GM18517 (cell line): ENCODE data around the gene DLK1.

ENCODE experiments used
- ATAC-seq: cut with Tn5 transposase; IDR thresholded peaks from one replicate; pipeline ENCODE4 v1.9.1; 2021; ENCODE audit warnings: mild to moderate bottlenecking, moderate library complexity; ENCODE audit not compliant: unreplicated experiment

DLK1 gene

DNA sequence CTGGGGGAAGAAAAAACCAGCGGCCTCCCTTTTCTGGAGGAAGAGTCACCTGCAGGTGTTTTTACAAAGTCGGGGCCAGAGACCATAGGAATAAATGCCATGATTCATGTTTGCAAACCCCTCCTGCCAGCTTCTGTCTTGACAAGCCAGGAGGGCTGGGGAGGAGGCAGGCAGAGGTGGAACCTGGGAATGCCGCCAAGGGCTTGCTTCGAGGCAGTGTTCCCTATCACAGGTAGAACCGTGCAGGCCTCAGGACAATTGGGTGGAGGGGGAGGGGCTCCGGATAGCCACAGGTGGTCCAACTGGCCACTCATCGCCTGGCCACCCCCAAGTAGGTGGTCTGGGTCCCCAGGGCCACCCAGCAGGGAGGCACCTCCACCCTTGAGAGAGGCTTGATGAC is 14.2 kb upstream of the DLK1 start:
- ATAC-seq: no peak

DNA sequence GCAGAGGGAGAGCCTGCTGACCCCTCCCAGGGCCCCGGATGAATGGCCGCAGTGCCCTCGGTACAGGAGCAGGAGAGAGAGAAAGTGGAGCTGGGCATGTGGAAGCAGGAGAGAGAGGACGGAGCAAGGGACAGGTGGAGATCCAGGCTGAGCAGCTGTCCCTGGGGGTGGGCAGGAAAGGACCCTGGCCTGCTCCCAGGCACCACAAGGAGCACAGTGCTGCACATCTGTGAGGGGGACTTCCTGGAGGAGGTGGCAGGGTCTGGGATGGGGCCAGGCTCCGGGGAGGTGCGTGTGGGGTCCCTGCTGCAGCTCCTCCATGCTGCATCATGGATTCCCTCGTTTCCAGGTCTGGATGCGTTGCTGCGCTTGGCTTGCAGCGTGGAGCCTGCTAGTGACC is 13.0 kb upstream of the DLK1 start:
- ATAC-seq: no peak

DNA sequence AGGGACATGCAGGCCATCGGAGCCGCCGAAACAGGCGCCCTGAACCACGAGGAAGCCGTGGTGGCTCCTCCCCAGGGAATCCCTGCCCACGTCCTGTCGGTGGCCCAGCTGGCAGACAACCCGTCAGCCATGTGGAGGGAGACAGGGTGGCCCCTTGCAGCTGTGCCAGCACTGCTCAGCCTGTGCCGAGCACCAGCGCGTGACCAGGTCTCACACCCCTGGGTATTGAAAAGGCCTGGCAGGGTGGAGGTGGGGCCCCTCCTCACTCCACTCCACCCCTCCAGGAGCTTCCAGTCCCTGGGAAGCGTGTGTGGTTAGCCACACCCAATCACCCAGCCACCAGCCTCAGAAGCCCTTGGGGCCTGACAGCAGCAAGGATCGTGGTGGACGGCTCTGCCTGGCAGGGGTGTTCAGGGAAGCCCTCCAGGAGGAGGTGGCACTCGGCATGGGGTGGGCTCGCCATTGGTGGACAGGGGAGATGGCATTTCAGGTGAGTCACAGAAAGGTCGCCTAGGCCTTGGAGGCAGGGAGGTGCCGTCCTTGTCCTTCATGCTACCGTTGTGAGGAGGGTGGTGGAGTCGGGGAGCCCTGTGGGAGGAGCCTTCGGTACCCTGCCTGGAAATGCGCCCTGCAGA is 12.3 kb upstream of the DLK1 start:
- no peak for ATAC-seq

DNA sequence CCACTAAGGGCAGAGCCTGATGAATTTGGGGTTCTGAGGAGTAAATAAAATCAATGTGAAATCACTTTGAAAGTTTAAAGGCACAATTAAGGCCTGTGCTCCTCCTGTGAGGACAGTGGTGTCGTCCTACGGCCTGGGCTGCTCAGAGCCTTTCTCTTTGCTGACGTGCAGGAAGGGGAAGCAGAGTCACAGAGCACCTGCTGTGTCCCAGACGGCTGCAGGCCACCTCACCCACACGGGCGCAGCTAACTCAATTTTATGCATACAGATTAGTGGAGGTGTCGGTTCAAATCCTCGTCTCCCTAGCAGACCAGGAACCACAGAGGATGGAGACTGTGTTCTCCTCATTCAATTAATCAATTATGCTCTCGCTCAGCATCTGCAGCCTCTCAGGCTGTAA is 11.4 kb upstream of the DLK1 start:
- no peak for ATAC-seq

DNA sequence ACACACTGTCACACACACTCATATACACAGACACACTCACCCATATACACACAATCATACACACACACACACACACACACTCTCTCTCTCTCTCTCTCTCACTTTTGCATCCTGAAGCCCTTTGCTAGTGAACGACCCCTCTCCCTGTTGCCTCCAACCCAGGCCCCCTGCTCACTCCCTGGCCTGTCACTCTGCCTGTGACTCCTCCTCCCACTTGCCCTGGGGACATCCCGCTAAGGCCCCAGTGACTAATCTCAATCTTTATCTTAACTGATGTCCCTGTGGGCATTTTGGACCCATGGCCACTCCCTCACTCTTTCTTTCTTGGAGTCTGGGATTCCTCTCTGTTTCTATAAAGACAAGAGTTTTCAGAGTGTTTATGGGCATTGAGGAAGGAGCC is 10.9 kb upstream of the DLK1 start:
- no peak for ATAC-seq

DNA sequence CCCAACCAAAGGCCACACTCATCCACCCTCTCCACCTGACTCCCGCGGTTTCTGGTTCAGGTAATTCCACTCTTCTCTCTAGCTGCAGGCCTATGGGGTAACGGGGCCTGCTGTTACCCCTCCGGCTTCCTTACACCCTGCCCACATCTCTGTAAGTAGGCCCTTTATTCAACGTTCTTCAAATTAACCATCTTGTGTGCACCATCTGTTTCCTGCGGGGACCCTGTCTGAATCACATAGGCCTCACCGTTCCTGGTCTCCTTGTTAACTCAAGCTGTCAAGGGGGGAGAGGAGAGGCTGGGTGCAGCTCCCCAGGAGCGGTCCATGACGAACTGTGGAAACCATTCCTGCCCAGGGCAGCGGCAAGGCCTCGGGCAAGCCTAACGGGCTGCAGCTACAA is 9.3 kb upstream of the DLK1 start:
- no peak for ATAC-seq

DNA sequence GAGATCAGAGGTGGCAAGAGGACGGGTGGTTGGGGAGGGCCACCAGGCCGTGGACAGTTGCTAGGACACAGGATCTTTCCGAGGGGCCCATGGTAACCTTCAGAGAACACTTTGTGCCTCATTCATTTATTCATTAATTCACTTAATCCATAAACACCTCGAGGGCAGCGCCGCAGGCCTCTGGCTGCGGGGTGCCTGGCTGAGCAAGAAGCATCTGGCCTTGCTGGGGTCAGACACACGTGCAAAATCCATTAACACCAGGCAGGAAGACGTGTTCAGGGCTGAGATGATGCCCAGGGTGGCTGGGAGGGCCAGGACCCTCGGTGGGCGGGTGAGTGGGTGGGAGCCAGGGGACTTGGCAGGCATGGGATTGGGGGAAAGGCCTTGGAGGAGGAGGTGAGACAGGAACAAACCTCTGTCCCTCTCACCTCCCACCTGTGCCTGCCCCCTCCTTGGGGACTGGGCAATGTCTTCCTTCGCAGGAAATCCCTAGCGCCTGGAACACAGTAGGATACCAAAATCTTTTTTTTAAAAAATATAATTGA is 6.6 kb upstream of the DLK1 start:
- ATAC-seq: no peak

DNA sequence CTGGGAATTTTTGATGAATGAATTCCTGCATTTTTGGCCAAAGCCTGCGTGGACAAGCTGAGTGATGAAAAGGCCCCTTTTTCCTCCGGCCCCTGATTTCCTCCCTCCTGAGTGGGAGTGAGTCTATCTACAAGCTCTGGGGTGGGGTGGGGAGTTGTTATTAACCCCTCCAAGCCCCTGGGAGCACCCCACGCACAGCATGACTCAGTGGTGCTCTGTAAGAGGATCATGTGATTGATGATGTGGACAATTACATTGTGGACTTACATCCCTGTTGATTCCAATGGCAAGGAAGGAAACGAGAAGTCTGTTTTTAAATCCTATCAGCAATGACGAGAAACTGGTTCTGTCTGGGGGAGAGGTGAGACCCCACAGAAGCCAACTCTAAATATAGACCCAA is 5.1 kb upstream of the DLK1 start:
- no peak for ATAC-seq

DNA sequence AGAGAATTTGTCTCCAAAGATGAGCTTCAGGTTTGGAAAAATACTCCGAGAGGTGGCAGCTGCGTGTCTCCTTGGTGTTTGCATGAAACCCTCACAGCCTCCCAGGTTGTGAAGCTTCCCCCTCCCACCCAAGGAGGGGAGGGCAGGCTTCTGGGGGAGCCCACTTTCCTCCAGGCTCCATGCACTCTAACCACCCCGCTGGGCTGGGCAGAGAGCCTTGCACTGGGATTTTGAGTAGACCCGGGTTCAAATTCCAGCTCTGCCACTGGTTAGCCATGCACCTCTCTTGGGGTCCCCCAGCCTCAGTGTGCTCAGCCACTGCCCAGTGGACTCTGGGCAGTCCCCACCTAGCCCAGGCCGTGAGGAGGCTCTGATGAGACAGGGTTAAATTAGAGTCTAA is 4.3 kb upstream of the DLK1 start:
- no peak for ATAC-seq

DNA sequence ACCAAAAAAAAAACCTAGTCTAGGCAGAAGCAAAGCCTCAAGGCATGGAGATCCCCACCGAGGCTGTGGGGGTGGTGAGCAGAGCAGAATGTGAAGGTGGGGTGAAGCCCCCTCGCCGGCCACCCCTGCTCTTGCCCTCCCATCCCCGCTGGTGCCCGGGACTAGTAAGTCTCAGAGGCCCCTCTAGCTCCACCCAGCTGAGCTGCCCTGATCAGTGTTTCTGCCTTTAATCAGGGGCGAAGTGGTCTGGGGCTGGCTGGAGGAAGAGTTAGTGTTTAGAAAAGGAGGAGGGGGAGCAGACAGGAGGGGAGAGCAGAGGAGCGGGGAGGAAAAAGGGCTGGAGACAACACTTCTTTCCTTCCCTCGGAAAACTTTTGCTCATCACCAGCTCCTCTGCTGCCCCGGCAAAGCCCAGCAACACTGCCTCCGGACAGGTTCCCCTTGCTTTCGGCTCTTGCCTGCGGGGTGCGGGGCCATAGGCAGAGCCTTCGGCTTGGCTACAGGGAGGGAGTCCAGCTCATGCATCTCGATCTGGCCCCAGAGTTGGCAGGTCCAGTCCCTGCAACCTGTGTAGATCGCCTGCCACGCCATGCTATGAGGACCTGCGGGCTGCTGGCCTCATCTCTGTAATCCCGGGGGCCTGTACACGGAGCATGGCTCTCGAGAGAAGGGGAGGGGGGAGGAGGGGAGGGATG is 3.4 kb upstream of the DLK1 start:
- ATAC-seq: no peak

DNA sequence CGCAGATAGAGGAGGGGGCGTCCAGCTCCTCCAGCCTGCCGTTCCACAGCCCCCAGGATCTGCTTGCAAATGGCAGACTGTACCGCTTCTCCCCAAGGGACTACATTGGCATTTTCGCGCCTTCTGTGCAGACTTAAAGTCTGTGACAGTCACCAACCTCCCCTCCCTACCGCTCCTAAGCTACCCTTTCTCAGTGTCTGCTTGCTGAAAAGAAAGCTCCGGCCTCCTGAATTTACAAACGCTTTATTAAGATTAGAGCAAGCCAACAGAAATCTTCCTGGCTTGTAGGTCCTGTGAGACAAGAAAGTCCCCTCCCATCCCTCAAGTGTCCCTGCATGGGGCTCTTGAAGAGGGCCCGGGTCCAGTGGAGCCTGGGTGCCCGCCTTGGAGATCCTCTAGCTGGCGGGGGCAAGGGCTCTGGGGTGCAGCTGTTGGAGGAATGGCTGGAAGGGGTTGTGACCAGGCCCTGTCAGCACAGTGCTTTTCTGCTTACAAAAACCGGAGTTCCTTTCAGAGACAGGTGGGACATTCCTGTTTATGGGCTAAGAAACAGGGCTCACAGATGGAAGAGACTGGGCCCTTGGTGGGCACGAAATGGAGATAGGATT is 2.8 kb upstream of the DLK1 start:
- no peak for ATAC-seq

DNA sequence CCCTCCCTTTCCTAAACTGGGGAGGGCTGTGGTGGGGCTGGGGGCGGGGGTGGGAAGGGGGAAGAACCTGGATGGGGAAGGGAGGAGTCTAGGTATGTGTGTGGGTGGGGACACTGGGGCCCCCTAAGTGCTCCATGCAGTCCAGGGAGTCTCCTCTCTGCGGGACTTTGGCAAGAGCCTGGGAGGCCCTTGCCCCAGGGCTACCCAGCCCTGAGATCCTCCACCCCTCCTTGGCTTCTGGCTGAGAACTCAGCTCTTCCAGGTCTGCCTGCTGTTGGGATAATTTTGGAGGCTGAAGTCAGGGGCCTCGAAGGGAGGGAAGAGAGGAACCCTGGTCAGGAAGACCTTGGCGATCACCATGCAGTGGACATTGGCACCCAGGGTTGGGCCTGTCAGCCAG is 2.2 kb upstream of the DLK1 start:
- no peak for ATAC-seq

DNA sequence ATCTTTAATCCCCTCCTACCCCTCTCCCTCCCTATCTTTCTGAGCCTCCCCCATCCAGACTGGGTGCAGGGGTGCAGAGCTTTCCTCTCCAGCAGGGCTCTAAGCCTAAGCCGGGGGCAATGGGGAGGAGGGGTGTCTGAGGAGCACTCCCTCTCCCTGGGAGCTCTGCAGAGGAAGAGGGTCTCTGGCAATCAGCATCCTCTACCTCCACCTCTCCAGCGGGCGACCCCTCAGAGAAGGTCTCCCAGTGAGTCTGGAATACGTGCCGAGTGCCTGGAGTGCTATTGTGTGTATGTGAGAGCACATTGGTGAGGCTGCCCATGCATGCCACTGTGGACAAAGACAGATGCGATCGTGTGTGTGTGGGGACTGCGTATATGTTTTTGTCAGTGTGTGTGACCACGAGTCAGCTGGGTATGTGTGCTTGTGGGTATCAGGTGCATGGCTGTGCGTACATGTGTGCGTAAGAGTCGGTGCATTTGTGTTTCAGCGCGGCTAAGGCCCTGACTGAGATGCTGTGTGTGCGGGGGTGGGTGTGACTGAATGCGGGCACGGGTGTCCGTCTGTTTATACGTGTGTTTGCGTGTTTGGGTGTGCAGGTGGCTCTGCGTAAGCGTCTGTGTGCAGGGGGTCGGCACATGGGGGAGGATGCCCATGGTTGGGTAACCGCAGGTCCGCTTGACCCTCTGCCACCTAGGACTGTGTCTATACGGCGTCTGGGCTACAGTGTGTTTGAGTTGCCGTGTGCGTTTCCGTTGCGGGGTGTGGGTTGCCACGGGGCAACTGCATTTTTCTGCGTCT is 905 bp upstream of the DLK1 start:
- no peak for ATAC-seq

DNA sequence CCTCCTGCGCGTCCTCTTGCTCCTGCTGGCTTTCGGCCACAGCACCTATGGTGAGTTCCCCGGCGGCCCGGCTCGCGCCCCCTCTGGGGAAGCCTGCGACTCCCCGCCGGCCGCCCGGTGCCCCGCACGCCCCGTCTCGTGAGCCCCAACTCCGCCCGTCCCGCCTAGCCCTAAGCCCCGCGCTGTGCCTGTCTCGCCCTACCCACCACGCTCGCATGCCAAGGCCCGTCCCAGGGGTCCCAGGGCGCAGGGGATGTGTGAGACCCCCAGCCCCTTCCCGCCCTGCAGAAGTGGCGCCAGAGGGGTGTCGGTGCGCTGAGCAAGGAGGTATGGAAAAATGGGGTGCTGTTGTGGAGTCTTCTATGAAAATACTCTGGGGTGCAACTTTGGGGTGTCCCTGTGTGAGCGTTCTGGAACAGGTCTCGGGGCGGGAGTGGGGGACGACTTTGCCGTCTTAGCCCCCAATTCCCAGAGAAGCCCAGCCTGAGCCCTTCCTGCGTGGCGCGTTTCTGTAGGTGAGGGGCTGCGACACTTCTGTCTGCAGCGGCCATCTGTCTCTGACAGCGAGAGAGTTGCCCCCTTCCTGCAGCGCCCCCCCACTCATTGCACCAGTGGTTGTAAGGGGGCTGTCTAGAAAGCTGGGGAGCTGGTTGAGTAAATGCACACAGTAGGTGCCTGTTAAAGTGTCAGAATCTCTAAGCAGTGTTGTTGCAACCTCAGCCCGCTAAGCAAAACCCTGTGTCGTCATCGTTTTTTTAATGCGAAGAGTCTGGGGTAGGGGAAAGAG is 587 bp downstream of the DLK1 start:
- no peak for ATAC-seq

DNA sequence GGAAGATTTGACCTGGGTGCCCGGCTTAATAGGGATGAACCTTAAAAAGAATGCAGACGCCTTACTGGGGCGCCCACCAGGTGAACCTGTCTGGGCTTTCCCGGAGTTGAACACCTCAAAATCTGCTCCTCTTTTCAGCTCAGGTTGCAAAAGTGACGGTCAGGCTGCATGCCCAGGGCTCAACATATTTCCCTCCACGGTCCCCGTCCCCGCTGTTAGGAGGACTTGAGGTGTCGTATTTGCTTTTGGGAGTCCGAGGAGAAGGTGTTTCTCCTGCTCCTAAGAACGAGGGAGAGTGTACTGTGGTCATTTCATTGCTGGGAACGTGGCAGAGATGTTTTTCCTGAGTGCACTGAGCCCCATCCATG is 1.2 kb downstream of the DLK1 start:
- ATAC-seq: no peak

DNA sequence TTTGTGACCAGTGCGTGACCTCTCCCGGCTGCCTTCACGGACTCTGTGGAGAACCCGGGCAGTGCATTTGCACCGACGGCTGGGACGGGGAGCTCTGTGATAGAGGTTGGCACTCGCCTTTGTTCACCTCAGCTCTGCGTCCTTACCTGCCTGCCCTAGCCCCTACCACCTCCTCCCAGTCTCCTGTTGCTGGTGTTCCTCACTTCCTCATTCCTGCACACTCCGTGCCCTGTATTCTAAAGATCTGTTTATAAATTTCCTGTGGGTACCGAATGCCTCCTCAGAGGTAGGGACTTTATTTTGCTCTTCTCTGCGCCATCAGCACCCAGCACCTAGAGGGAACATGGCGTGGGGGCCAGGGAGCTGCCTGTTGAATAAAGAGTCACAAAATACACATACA is 2.3 kb downstream of the DLK1 start:
- ATAC-seq: no peak

DNA sequence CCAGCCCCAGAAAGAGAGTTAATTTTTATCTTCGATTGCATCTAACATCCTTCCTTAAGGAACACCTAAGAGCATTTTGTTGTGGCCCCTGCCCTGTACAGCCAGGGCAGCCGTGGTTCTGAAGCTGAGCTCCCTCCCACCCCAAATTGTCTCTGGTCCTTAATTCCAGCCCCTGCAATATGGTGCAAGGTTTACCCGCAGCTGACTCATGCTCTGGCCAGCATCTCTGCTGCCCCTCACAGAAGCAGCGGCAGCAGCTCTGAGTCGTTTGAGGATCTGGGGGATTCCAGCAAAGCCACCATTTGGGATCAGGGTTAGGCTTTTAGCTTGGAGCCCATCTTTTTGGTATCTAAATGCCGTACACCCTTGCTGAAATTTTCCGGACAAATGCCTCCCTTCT is 3.3 kb downstream of the DLK1 start:
- no peak for ATAC-seq

DNA sequence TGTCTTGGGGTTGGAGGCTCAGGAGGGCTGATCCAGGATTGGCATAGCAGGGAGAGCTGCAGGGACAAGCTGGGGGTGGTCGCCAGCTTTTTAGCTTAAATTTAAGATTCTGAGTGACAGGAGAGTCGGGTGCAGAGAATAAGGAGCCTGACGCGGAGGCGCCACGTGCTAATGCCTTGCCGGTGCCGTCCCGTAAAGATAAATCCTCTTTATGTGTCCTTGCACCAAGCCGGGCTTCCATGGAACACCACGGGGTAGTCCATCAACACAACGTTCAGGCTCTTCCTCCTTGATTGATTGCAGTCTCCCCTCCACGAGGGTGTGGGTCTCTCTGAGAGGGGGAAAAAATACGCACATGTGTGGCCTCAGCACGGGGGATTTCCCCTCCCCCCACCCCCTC is 3.9 kb downstream of the DLK1 start:
- no peak for ATAC-seq

DNA sequence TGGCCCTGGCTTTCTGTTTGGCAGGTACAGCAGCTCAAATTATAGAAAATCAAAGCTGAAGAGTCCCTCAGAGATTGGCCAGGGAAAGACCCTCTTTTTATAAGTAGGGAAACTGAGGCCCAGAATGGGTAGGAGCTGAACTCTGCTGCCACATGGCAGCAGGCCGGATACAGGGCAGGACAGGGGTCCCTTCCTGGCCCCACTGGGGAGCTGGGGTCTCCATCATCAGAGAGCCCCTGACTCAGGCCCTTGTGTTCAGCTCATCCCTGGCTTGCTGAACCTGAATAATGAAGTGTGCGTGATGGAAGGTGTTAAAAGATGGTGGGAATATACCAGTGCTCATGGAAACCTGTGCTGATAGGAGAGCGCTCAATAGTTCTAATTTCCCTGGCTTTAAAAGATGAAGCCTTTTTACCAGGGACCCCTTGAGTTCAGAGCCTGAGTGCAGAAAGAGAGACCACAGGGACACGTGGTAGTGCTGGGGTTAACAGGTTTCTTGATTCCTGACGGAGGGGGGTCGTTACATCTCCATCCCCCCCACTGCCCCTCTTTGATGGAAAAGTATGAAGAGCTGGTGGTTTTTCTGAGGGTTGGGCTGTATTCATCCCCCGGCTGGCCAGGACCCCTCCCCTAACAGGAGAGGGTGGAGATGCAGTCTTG is 4.4 kb downstream of the DLK1 start:
- ATAC-seq: no peak
